Right cardiac atrium (tissue), 5 donors: ENCODE results near the gene TAF1C. TPM values are rescaled to one million over a fixed set of nuclear protein-coding genes. Genes with fewer than 3 reads are reported as not detected.

Experiments
- ATAC-seq, 2 donors: fragments of 200-7000 bp; cut with Tn5 transposase; one replicate each; pipeline versions ENCODE4 v1.8.0 to v1.9.1; 2020; ENCODE audit warnings: moderate library complexity in 2 of 2, mild to moderate bottlenecking in 1 of 2
- DNase-seq, 3 donors: peaks; one replicate each; pipeline ENCODE4 v3.0.0-alpha.2; 2020
- H3K27ac ChIP-seq: one replicate; pipeline ENCODE4 v1.5.1; 2013; ENCODE audit warnings: mild to moderate bottlenecking, low read length, control low read depth, moderate library complexity
- H3K27me3 ChIP-seq: one replicate; pipeline ENCODE4 v1.6.1; 2013; ENCODE audit not compliant: control insufficient read depth, insufficient read depth
- H3K4me1 ChIP-seq: one replicate; pipeline ENCODE4 v1.6.1; 2013; ENCODE audit warnings: low read length; ENCODE audit not compliant: control insufficient read depth, insufficient read depth
- H3K4me3 ChIP-seq: one replicate; pipeline ENCODE4 v1.5.1; 2013; ENCODE audit warnings: low read length, control low read depth
- H3K9me3 ChIP-seq: one replicate; pipeline ENCODE4 v1.6.1; 2013; ENCODE audit warnings: low read length; ENCODE audit not compliant: control insufficient read depth
- WGBS: extraction: QIAGEN DNeasy Blood & Tissue Kit; methylation state at CpG from one replicate; pipeline ENCODE4 v1.1.7; 2013; 5-methylcytosine and 5-hydroxymethylcytosine counted together
- intact Hi-C, 4 donors: fragments of 100-400 bp; cut with DNase I; formaldehyde crosslinking; loops; one replicate each; pipeline versions ENCODE4 v1.11.0 to v1.14.0; 2022 to 2023
- long read RNA-seq, 4 donors: library from polyadenylated mRNA; unstranded; transcript quantifications; one replicate each; pipeline ENCODE4 v2.0.0, GENCODE V29; 2020 to 2021
- polyA plus RNA-seq: library from polyadenylated mRNA; stranded (reverse); fragments of 200-250 nt; gene quantifications from one replicate; pipeline ENCODE4 v1.2.3, GENCODE V29; 2013
- total RNA-seq, 4 donors: library from RNA; stranded (reverse); fragmentation: NEBNext Ultra II Directional; extraction: Animal tissue kit (Norgen Biotek cat#: 25700); gene quantifications; one replicate each; pipeline ENCODE4 v1.2.1, GENCODE V29; 2021
- donor health status: healthy with polysubstance abuse.
- donor health status: DM: no; HTN: yes; CAD: no.
- donor health status: DM: no; HTN: no; CAD: no.
- donor health status: DM: no; HTN: yes; CAD: no; lungs with severe emphysema.
- donor health status: DM: yes; HTN: yes; CAD: no.

Gene TAF1C
- 10 to 100 TPM; 26.0 to 31.1 (median 28.4) TPM for total RNA-seq
- 36.2 TPM for polyA plus RNA-seq
- long read RNA-seq, donor 1, full-length matches to known transcripts: 5 of 63 reads
- long read RNA-seq, donor 1, partial matches to known transcripts: 23 of 63 reads
- long read RNA-seq, donor 1, other reads (novel, unspliced or antisense): 35 of 63 reads
- long read RNA-seq, donor 2, full-length matches to known transcripts: 6 of 41 reads
- long read RNA-seq, donor 2, partial matches to known transcripts: 7 of 41 reads
- long read RNA-seq, donor 2, other reads (novel, unspliced or antisense): 28 of 41 reads
- long read RNA-seq, donor 3, full-length matches to known transcripts: 8 of 85 reads
- long read RNA-seq, donor 3, partial matches to known transcripts: 31 of 85 reads
- long read RNA-seq, donor 3, other reads (novel, unspliced or antisense): 46 of 85 reads
- long read RNA-seq, donor 4, partial matches to known transcripts: 14 of 40 reads
- long read RNA-seq, donor 4, other reads (novel, unspliced or antisense): 23 of 40 reads

DNA sequence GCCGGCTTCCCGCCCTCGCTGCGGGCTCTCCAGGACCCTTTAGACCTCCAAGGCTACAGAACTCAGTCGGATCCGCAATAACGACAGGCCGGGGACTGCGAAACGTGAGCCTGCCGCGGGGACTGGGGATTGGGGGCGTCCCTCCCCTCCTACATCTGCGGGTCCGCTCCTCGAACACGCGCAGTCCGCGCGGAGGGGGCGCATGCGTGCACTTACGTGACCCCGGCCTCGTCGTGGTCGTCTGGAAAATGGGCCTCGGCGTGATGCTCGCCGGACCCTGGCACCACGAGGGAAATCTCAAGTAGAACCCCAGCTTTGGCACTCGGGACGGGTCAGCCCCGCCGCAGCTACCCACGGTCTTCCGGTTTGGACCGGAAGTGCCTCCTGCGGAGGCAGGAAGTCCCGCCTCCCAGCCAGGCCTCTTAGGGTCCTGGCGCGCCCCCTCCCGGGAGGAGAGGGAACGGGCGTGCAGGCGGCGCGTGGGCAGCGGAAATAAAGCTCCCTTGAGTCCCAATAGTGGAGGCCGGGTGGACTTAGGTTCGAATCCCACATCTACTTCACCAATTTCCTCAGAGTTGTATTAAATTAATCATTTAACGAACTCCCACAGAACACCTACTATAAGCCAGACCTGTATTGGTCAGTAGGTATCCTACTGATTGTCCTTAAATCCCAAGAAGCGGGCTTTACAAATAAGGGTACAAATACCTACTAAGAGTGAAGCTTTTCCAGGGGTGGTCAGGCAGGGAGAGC lies at the start of gene TAF1C:
Gene TAF1C, minus strand, starts transcription at position 373 of the 753 bp plus-strand sequence. CDS start 2,069 bp downstream, outside the sequence.
- Histone ChIP-seq H3K27me3 (no peaks in the 10 kb centered on the region), H3K4me1 (peaks cover 2% of the 10 kb centered on the region), H3K4me3 (peak within 1 kb of the TSS; percentile 68), H3K27ac (peak within 1 kb of the TSS; percentile 82), H3K9me3 (no peaks in the 10 kb centered on the region)
- WGBS: 2% methylated on average over 55 of the region's 55 CpGs
- DNase-seq (peak; percentile 94 to 98 (median 97)), ATAC-seq (peak; percentile 93 to 96)
- intact Hi-C loops: loop anchor here in 1 of 4 donors (5.0 kb wide), 1 partner anchor 230 kb away; no protein-coding TSS in a partner anchor

- intact Hi-C loops: no loop called here
- DNase-seq (peak in 1 of 3 donors; percentile 19), ATAC-seq (peak; percentile 34 to 74)
- Histone ChIP-seq H3K9me3 (no peaks in the 10 kb centered on the region), H3K27me3 (no peaks in the 10 kb centered on the region), H3K4me1 (peaks cover 4% of the 10 kb centered on the region), H3K4me3 (no peak overlapping the region), H3K27ac (no peak overlapping the region)
- WGBS: 44% methylated on average over 21 of the region's 21 CpGs
Observed at GRCh38 chr16:84234321-84235241, 47.7 kb upstream of the TAF1C start.

DNA sequence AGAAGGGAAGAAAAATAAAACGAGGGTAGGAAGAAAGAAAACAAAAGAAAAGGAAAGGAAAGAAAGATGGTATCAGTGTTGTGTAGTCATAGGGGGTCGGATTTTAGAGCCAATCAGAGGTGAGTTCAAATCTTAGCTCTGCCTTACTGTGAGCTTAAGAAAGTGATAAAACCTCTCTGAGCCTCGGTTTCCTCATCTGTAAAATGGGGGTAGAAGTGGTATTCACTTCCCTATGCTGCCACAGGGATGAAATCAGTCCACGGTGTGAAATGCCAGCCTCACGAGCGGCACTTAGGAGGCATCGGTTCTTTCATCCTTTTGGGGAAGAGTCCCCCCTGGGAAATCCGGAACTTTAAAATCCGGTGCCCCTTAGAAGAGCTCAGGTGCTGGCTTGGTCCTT lies 46.9 kb upstream of the TAF1C start:
- ATAC-seq: no peak
- no peaks in the 10 kb centered on the region for H3K27me3 ChIP-seq
- intact Hi-C loops: no loop called here
- WGBS: 81% methylated on average over 9 of the region's 9 CpGs
- DNase-seq: no peak
- no peaks in the 10 kb centered on the region for H3K9me3 ChIP-seq
- peaks cover 4% of the 10 kb centered on the region for H3K4me1 ChIP-seq
- no peak overlapping the region for H3K4me3 ChIP-seq
- H3K27ac ChIP-seq: no peak overlapping the region

GRCh38 chr16:84232969-84233368 lies 46.1 kb upstream of the TAF1C start:
- Histone ChIP-seq H3K4me3 (no peak overlapping the region), H3K4me1 (peaks cover 4% of the 10 kb centered on the region), H3K27me3 (no peaks in the 10 kb centered on the region), H3K27ac (no peak overlapping the region), H3K9me3 (no peaks in the 10 kb centered on the region)
- WGBS: 94% methylated on average over 5 of the region's 5 CpGs
- no peak for ATAC-seq
- intact Hi-C loops: no loop called here
- DNase-seq: no peak

DNA sequence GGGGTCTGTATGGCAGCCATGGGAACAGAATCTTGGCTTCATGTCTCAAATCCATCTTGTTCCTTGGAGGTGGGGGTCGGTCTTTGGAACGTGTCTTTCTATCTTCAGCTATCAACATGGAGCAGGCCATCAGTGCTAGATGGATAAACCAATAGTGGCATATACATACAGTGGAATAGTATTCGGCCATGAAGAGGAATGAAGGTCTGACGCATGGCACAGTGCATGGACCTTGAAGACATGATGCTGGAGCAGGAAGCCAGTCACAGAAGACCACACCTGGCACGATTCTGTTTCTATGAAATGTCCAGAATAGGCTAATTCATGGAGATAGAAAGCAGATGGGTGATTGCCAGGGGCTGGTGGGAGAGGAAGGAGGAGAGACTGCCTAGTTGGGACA lies 45.2 kb upstream of the TAF1C start:
- ATAC-seq (no peak), DNase-seq (no peak)
- H3K4me3 ChIP-seq: no peak overlapping the region
- peaks cover 4% of the 10 kb centered on the region for H3K4me1 ChIP-seq
- 90% methylated on average over 5 of the region's 5 CpGs for WGBS
- intact Hi-C loops: no loop called here
- H3K27me3 ChIP-seq: no peaks in the 10 kb centered on the region
- H3K27ac ChIP-seq: no peak overlapping the region
- no peaks in the 10 kb centered on the region for H3K9me3 ChIP-seq

DNA sequence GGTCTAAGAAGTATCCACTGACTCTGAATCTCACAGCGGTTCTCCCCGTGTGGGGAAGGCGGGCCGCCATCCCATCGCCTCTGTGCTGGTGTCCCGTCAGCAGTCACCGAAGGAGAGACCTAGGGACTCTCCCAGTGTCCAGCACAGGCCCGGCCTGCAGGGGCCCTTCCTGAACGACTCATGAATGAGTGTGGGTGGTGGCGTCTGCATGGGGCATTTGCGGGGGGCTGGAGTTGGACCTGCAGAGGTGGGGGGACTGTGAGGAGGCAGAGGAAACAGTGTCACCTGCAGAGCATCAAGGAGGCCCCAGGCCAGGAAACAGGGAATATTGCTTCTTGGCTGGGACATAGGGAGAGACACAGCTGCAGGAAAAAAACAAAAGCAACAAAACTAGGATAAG lies 42.6 kb upstream of the TAF1C start:
- Histone ChIP-seq H3K9me3 (no peaks in the 10 kb centered on the region), H3K4me1 (peaks cover under 1% of the 10 kb centered on the region), H3K4me3 (no peak overlapping the region), H3K27ac (no peak overlapping the region), H3K27me3 (no peaks in the 10 kb centered on the region)
- ATAC-seq: no peak
- WGBS: 81% methylated on average over 11 of the region's 11 CpGs
- intact Hi-C loops: no loop called here
- no peak for DNase-seq

GRCh38 chr16:84228256-84228838 lies 41.5 kb upstream of the TAF1C start:
- Histone ChIP-seq H3K27ac (no peak overlapping the region), H3K27me3 (no peaks in the 10 kb centered on the region), H3K9me3 (no peaks in the 10 kb centered on the region), H3K4me3 (no peak overlapping the region), H3K4me1 (no peaks in the 10 kb centered on the region)
- 34% methylated on average over 18 of the region's 18 CpGs for WGBS
- ATAC-seq (peak; percentile 95 to 97), DNase-seq (peak; percentile 89 to 94 (median 91))
- intact Hi-C loops: no loop called here

DNA sequence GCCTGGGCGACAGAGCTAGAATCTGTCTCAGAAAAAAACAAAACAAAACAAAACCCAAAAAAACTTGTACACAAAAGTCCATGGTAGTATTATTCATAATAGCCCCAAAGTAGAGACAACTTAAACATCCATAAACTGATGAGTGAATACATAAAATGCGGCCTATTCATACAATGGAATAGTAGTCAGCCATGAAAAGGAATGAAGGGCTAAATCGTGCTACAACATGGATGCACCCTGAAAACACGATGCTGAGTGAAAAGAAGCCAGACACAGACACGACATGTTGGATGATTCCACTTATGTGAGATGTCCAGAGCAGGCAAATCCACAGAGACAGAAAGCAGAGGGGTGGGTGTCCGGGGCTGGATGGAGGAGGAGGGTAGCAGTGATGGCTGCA lies 40.7 kb upstream of the TAF1C start:
- Histone ChIP-seq H3K4me3 (no peak overlapping the region), H3K9me3 (no peaks in the 10 kb centered on the region), H3K27me3 (no peaks in the 10 kb centered on the region), H3K27ac (no peak overlapping the region), H3K4me1 (no peaks in the 10 kb centered on the region)
- intact Hi-C loops: no loop called here
- ATAC-seq: no peak
- WGBS: 86% methylated on average over 6 of the region's 6 CpGs
- no peak for DNase-seq

- no peaks in the 10 kb centered on the region for H3K27me3 ChIP-seq
- no peaks in the 10 kb centered on the region for H3K4me1 ChIP-seq
- DNase-seq (no peak), ATAC-seq (no peak)
- H3K9me3 ChIP-seq: no peaks in the 10 kb centered on the region
- no peak overlapping the region for H3K27ac ChIP-seq
- no peak overlapping the region for H3K4me3 ChIP-seq
- 88% methylated on average over 8 of the region's 8 CpGs for WGBS
- intact Hi-C loops: no loop called here
Observed at GRCh38 chr16:84226026-84226425, 39.2 kb upstream of the TAF1C start.

DNA sequence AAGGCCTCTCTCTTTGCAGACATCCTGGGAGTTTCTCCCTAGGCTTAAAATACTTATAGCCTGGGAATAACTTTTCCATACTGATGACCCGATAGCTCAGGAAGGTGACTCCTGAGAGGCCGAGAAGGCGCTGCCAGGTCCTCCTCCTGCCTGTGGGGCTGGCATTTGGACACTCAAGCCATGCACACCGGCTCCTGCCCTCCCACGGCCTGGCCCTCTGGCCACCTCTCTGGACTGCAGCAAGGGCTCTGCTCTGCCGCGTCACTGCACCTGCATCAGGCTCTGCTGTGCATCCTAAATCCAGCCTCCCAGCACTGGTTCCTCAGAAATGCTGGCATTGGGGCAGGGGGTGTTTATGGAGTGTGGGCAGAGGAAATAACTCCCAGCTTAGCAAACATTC lies 38.7 kb upstream of the TAF1C start:
- no peaks in the 10 kb centered on the region for H3K4me1 ChIP-seq
- H3K27me3 ChIP-seq: no peaks in the 10 kb centered on the region
- DNase-seq (no peak), ATAC-seq (no peak)
- H3K27ac ChIP-seq: no peak overlapping the region
- intact Hi-C loops: no loop called here
- H3K4me3 ChIP-seq: no peak overlapping the region
- H3K9me3 ChIP-seq: no peaks in the 10 kb centered on the region
- WGBS: 73% methylated on average over 7 of the region's 7 CpGs
